ENCODE measurements around the gene RBMS1. TPM values are rescaled to one million over a fixed set of nuclear protein-coding genes. Genes with fewer than 3 reads are reported as not detected.

Gene RBMS1
- total and polyA plus RNA-seq, 2 experiments from 2014 or later, result 55.5 to 94.8 TPM

- H3K9me3 Mint-ChIP-seq, result no peaks in the 10 kb centered on the region
- TF ChIP-seq STAT1 (IDR thresholded peaks at IDR 0.05; ENCODE audit: unreplicated experiment) (no peak), ZNF114 (CRISPR knock-in tag; IDR thresholded peaks at IDR 0.05) (no peak), EZH2 (IDR thresholded peaks at IDR 0.05; ENCODE audit: low read depth, unreplicated experiment) (no peak)
- TF ChIP-seq, protein P1, sequence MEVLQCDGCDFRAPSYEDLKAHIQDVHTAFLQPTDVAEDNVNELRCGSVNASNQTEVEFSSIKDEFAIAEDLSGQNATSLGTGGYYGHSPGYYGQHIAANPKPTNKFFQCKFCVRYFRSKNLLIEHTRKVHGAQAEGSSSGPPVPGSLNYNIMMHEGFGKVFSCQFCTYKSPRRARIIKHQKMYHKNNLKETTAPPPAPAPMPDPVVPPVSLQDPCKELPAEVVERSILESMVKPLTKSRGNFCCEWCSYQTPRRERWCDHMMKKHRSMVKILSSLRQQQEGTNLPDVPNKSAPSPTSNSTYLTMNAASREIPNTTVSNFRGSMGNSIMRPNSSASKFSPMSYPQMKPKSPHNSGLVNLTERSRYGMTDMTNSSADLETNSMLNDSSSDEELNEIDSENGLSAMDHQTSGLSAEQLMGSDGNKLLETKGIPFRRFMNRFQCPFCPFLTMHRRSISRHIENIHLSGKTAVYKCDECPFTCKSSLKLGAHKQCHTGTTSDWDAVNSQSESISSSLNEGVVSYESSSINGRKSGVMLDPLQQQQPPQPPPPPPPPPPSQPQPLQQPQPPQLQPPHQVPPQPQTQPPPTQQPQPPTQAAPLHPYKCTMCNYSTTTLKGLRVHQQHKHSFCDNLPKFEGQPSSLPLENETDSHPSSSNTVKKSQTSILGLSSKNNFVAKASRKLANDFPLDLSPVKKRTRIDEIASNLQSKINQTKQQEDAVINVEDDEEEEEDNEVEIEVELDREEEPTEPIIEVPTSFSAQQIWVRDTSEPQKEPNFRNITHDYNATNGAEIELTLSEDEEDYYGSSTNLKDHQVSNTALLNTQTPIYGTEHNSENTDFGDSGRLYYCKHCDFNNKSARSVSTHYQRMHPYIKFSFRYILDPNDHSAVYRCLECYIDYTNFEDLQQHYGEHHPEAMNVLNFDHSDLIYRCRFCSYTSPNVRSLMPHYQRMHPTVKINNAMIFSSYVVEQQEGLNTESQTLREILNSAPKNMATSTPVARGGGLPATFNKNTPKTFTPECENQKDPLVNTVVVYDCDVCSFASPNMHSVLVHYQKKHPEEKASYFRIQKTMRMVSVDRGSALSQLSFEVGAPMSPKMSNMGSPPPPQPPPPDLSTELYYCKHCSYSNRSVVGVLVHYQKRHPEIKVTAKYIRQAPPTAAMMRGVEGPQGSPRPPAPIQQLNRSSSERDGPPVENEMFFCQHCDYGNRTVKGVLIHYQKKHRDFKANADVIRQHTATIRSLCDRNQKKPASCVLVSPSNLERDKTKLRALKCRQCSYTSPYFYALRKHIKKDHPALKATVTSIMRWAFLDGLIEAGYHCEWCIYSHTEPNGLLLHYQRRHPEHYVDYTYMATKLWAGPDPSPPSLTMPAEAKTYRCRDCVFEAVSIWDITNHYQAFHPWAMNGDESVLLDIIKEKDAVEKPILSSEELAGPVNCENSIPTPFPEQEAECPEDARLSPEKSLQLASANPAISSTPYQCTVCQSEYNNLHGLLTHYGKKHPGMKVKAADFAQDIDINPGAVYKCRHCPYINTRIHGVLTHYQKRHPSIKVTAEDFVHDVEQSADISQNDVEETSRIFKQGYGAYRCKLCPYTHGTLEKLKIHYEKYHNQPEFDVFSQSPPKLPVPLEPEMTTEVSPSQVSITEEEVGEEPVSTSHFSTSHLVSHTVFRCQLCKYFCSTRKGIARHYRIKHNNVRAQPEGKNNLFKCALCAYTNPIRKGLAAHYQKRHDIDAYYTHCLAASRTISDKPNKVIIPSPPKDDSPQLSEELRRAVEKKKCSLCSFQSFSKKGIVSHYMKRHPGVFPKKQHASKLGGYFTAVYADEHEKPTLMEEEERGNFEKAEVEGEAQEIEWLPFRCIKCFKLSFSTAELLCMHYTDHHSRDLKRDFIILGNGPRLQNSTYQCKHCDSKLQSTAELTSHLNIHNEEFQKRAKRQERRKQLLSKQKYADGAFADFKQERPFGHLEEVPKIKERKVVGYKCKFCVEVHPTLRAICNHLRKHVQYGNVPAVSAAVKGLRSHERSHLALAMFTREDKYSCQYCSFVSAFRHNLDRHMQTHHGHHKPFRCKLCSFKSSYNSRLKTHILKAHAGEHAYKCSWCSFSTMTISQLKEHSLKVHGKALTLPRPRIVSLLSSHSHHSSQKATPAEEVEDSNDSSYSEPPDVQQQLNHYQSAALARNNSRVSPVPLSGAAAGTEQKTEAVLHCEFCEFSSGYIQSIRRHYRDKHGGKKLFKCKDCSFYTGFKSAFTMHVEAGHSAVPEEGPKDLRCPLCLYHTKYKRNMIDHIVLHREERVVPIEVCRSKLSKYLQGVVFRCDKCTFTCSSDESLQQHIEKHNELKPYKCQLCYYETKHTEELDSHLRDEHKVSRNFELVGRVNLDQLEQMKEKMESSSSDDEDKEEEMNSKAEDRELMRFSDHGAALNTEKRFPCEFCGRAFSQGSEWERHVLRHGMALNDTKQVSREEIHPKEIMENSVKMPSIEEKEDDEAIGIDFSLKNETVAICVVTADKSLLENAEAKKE (CRISPR knock-in tag; IDR thresholded peaks at IDR 0.05), result no peak
- TF ChIP-seq, protein P2, sequence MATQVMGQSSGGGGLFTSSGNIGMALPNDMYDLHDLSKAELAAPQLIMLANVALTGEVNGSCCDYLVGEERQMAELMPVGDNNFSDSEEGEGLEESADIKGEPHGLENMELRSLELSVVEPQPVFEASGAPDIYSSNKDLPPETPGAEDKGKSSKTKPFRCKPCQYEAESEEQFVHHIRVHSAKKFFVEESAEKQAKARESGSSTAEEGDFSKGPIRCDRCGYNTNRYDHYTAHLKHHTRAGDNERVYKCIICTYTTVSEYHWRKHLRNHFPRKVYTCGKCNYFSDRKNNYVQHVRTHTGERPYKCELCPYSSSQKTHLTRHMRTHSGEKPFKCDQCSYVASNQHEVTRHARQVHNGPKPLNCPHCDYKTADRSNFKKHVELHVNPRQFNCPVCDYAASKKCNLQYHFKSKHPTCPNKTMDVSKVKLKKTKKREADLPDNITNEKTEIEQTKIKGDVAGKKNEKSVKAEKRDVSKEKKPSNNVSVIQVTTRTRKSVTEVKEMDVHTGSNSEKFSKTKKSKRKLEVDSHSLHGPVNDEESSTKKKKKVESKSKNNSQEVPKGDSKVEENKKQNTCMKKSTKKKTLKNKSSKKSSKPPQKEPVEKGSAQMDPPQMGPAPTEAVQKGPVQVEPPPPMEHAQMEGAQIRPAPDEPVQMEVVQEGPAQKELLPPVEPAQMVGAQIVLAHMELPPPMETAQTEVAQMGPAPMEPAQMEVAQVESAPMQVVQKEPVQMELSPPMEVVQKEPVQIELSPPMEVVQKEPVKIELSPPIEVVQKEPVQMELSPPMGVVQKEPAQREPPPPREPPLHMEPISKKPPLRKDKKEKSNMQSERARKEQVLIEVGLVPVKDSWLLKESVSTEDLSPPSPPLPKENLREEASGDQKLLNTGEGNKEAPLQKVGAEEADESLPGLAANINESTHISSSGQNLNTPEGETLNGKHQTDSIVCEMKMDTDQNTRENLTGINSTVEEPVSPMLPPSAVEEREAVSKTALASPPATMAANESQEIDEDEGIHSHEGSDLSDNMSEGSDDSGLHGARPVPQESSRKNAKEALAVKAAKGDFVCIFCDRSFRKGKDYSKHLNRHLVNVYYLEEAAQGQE (IDR thresholded peaks at IDR 0.05; ENCODE audit: unreplicated experiment), result no peak
- Histone ChIP-seq H3K79me2 (replicated peaks; ENCODE audit: insufficient read depth) (peaks cover 95% of the 10 kb centered on the region), H3K9me2 (ENCODE audit: insufficient read depth) (no peaks in the 10 kb centered on the region), H3K4me3 (no peak overlapping the region), H3F3A (replicated peaks; ENCODE audit: low read depth) (no peaks in the 10 kb centered on the region), H4K20me1 (replicated peaks; ENCODE audit: insufficient read depth) (peaks cover 23% of the 10 kb centered on the region), H3K4me1 (ENCODE audit: insufficient read depth) (peaks cover 63% of the 10 kb centered on the region), H3K36me3 (ENCODE audit: insufficient read depth) (no peaks in the 10 kb centered on the region), H3K27ac (ENCODE audit: low read depth) (no peak overlapping the region), H3K27me3 (ENCODE audit: insufficient read depth) (peaks cover 26% of the 10 kb centered on the region), H2AFZ (no peak overlapping the region), H3K4me2 (peak overlapping the region; percentile 28; the same call in 1 of the 2 replicates)
- peaks cover 5% of the 10 kb centered on the region for H3K27me3 Mint-ChIP-seq (ENCODE audit: insufficient read depth, low read depth, poor library complexity)
- H3K4me3 Mint-ChIP-seq, result no peak overlapping the region
- H3K36me3 Mint-ChIP-seq (ENCODE audit: low read depth), result no peaks in the 10 kb centered on the region; the same call in 2 of the 3 replicates
- DNase-seq (ENCODE audit: low spot score), result peak; percentile 29
- 0 out of 3 replicates have a peak, but pooled peaks have one; percentile 12 for ATAC-seq
- H3K4me1 Mint-ChIP-seq, result peaks cover 33% of the 10 kb centered on the region
- H3K27ac Mint-ChIP-seq, result no peak overlapping the region
Measured at GRCh38 chr2:160399880-160400279, 93.7 kb downstream of the RBMS1 start.

Data from GM23338 (cell line).